Common myeloid progenitor, CD34-positive (primary cell): ENCODE data around the gene IFT80.
"Not testable (repeated sequence)": the region's sequence is repeated elsewhere in the genome, so short reads cannot be mapped to it uniquely, and the experiment has no call there.

Experiments
- CTCF ChIA-PET: fragments of 350-600 bp; sonication (Branson Sonifier 250); formaldehyde crosslinking; loops from one replicate; lab custom pipeline; 2021; ENCODE audit warnings: antibody characterized with exemption; lab: Charles Lee
- POLR2A ChIA-PET: fragments of 350-600 bp; sonication (Branson Sonifier 250); formaldehyde crosslinking; loops from one replicate; lab custom pipeline; 2021; ENCODE audit warnings: antibody characterized with exemption; lab: Charles Lee
- DNase-seq, 3 donors: peaks; one replicate each; pipeline versions ENCODE4 v3.0.0 to v3.0.0-alpha.2; 2013
- H3K27ac ChIP-seq, 2 experiments: 1 replicate in 1 of 2; 2 replicates in 1 of 2; pipeline ENCODE4 v1.7.0; 2013; ENCODE audit warnings: inconsistent platforms in 2 of 2, low read length in 2 of 2, mild to moderate bottlenecking in 2 of 2, low read depth in 1 of 2, moderate library complexity in 1 of 2; ENCODE audit not compliant: severe bottlenecking in 2 of 2, insufficient read depth in 1 of 2, poor library complexity in 1 of 2
- H3K27me3 ChIP-seq, 5 experiments: replicated peaks in 2 of 5; 1 replicate in 3 of 5; 2 replicates in 2 of 5; pipeline versions ENCODE4 v1.6.1 to v1.7.0; 2013; ENCODE audit warnings: low read length in 4 of 5, mild to moderate bottlenecking in 2 of 5, moderate library complexity in 2 of 5, inconsistent platforms in 1 of 5; ENCODE audit not compliant: insufficient read depth in 5 of 5, control insufficient read depth in 4 of 5
- H3K36me3 ChIP-seq, 4 experiments: 1 replicate in 2 of 4; 2 replicates in 2 of 4; pipeline versions ENCODE4 v1.6.1 to v1.7.0; 2013; ENCODE audit warnings: low read length in 3 of 4, control low read depth in 1 of 4, mild to moderate bottlenecking in 1 of 4; ENCODE audit not compliant: control insufficient read depth in 4 of 4, insufficient read depth in 4 of 4
- H3K4me1 ChIP-seq, 4 experiments: 1 replicate in 3 of 4; 2 replicates in 1 of 4; pipeline versions ENCODE4 v1.6.1 to v1.7.1; 2013; ENCODE audit warnings: low read length in 3 of 4, mild to moderate bottlenecking in 3 of 4, control low read depth in 1 of 4, inconsistent platforms in 1 of 4, moderate library complexity in 1 of 4; ENCODE audit not compliant: control insufficient read depth in 4 of 4, insufficient read depth in 4 of 4; ENCODE audit errors: control extremely low read depth in 1 of 4
- H3K4me3 ChIP-seq, 7 experiments: 1 replicate in 4 of 7; 2 replicates in 3 of 7; pipeline versions ENCODE4 v1.5.1 to v1.7.0; 2013; ENCODE audit warnings: mild to moderate bottlenecking in 7 of 7, low read length in 6 of 7, moderate library complexity in 6 of 7, inconsistent platforms in 2 of 7, low read depth in 2 of 7, control low read depth in 1 of 7; ENCODE audit not compliant: insufficient read depth in 4 of 7, control insufficient read depth in 1 of 7; ENCODE audit errors: extremely low read depth in 1 of 7
- H3K9me3 ChIP-seq, 5 experiments: 1 replicate in 4 of 5; 2 replicates in 1 of 5; pipeline versions ENCODE4 v1.6.1 to v1.7.1; 2013; ENCODE audit warnings: low read length in 4 of 5, mild to moderate bottlenecking in 2 of 5, inconsistent platforms in 1 of 5, low read depth in 1 of 5, moderate library complexity in 1 of 5; ENCODE audit not compliant: control insufficient read depth in 4 of 5, insufficient read depth in 2 of 5; ENCODE audit errors: control extremely low read depth in 1 of 5
- WGBS: methylation state at CpG from one replicate; pipeline ENCODE4 v1.1.5; 2013; ENCODE audit not compliant: insufficient coverage; 5-methylcytosine and 5-hydroxymethylcytosine counted together

Gene IFT80

DNA sequence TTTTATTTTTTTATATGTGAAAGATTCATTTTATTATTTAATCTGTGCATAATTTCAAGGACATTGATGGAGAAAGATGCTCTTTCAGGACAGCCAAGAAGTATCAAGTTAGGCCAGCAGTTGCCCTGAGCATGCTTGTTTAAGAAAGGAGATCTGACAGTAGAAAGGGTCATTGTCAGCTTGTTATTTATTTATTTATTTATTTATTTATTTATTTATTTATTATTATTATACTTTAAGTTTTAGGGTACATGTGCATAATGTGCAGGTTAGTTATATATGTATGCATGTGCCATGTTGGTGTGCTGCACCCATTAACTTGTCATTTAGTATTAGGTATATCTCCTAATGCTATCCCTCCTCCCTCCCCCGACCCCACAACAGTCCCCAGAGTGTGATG, 77.2 kb downstream of the IFT80 start:
- POLR2A ChIA-PET, H3K4me3 ChIP-seq, DNase-seq, CTCF ChIA-PET, H3K9me3 ChIP-seq, H3K27me3 ChIP-seq, H3K4me1 ChIP-seq, H3K27ac ChIP-seq: not testable (repeated sequence)
- no CpG with 5 or more reads among the region's 1 CpG for WGBS
- peaks cover 0 to 11% (median 3%) of the 10 kb centered on the region in 4 experiments for H3K36me3 ChIP-seq

DNA sequence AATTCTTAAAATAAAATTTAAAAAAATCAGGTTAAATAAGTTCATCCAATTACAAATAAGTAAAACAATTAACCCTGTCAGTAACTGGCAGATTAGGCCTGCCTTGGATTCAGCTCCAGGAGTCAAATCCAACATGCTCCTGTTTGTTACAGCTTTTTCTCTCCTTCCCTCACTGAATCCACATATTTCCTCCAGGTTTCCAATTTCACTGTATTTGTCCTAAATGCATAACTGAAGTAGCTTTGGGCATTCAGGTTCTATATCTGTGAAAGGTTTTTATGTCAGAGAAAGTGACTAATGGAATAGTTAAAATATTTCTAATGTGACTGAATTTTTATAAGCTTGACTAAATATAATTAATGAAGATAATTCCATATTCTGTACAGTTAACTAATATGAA, 79.7 kb downstream of the IFT80 start:
- H3K4me3 ChIP-seq: no peak overlapping the region
- H3K4me1 ChIP-seq: no peaks in the 10 kb centered on the region
- CTCF ChIA-PET: no interaction called here
- DNase-seq: no peak
- peaks cover 0 to 22% (median 9%) of the 10 kb centered on the region in 4 experiments for H3K36me3 ChIP-seq
- H3K27me3 ChIP-seq: no peaks in the 10 kb centered on the region
- POLR2A ChIA-PET: no interaction called here
- H3K9me3 ChIP-seq: peaks cover 0 to 4% (median 2%) of the 10 kb centered on the region in 5 experiments
- no peak overlapping the region for H3K27ac ChIP-seq

DNA sequence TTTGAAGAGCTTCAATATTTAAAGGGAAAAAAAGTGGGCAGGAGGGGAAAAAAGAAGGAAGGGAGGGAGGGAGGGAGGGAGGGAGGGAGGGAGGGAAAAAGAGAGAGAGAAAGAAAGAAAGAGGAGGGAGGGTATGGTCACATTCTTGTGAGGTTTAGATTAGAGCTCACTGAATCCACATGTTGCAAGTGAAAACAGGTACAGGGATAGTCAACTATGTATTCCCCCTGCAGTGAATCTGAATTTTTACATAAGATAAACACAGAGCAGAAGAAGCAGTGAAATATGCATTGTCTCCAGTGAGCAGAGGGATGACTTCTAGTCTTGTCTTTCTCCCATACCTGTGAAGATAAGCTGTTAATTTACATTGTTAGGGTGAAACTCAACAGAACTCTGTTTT, 84.0 kb downstream of the IFT80 start:
- Histone ChIP-seq H3K36me3 (peaks cover 0 to 25% (median 10%) of the 10 kb centered on the region in 4 experiments), H3K27ac (no peak overlapping the region), H3K4me1 (no peaks in the 10 kb centered on the region), H3K27me3 (no peaks in the 10 kb centered on the region), H3K4me3 (no peak overlapping the region), H3K9me3 (peaks cover 0 to 4% (median 2%) of the 10 kb centered on the region in 5 experiments)
- DNase-seq: no peak
- CTCF ChIA-PET: interaction anchor here (1.0 to 1.8 kb wide), 3 partner anchors 17 to 152 kb away, joined by 3 to 6 read pairs (median 3); no protein-coding TSS in a partner anchor
- POLR2A ChIA-PET: no interaction called here

DNA sequence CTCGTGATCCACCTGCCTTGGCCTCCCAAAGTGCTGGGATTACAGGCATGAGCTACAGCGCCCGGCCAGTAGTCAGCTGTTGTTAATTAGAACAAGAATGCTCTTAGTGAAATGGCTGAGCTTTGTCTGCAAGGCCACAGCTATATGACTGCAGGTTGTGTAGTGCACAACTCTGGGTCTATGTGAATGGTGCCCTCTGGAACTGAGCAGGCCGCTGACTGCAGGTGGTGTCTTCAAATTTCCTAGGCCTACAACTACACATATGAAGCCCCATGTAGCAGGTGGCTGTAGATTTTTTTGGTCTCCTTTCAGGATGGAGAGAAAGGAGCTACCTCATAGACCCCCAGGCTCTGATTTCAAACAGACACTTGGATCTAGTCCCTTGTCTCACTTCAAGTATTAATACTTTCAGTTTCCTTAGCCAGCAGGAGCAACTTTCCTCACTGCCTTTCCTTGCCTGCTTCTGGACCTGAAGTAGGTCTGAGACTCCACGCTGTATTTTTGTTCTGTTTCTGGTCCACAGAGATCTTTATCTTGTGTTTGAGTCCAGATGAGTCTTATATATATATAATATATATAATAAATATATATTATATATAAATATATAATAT, 86.9 kb downstream of the IFT80 start:
- ChIA-PET POLR2A (no interaction called here), CTCF (interaction anchor here (0.6 kb wide), 1 partner anchor 146 kb away, joined by 3 read pairs; no protein-coding TSS in a partner anchor)
- Histone ChIP-seq H3K27ac (no peak overlapping the region), H3K9me3 (peaks cover 0 to 4% (median 2%) of the 10 kb centered on the region in 5 experiments), H3K36me3 (peaks cover 0 to 20% (median 10%) of the 10 kb centered on the region in 4 experiments), H3K27me3 (no peaks in the 10 kb centered on the region), H3K4me1 (no peaks in the 10 kb centered on the region), H3K4me3 (no peak overlapping the region)
- peak in 2 of 3 donors; percentile 27 to 43 for DNase-seq
- 95% methylated on average over 3 of the region's 5 CpGs for WGBS

DNA sequence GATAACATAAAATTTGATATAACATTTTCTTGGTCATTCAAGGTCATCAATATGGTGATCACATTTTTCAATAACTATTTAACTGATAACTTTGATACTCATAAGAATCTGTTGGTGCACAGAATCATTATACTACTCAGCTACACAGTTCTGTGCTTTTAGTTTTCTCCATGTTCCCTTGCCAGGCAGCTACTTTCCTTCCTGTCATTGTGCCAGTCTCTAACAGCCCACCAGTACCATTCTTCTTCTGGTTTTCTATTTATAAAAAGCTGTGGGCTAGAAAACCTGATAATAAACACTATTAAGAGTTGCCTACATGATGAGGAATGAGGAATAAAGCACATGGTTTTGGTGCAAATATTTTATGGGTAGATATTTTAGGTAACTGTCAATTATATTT, 96.2 kb downstream of the IFT80 start:
- ChIA-PET POLR2A (no interaction called here), CTCF (interaction anchor here (0.9 kb wide), 1 partner anchor 297 kb away, joined by 3 read pairs; no protein-coding TSS in a partner anchor)
- DNase-seq: peak in 1 of 3 donors; percentile 6
- H3K9me3 ChIP-seq: no peaks in the 10 kb centered on the region
- H3K27me3 ChIP-seq: no peaks in the 10 kb centered on the region
- H3K27ac ChIP-seq: no peak overlapping the region
- no peak overlapping the region for H3K4me3 ChIP-seq
- peaks cover 0 to 7% (median 0%) of the 10 kb centered on the region in 4 experiments for H3K4me1 ChIP-seq
- peaks cover 0 to 8% (median 4%) of the 10 kb centered on the region in 4 experiments for H3K36me3 ChIP-seq

DNA sequence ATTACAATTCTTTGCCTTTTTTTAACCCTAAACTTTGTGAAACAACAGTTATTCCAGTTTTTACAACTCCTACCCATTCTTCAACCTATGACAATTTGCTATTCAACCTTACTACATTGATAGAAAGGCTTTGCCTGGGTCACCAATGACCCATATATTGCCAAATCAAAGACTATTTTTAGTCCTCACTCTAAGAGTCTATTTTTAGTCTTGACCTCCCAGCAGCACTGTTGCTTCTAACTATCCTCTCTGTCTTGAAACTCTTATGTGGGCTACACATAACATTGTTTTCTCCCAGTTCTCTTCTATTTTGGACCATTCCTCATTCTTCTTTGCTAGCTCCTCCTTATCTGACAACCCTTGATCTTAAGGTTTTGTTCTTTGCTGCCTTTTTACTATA, 102.4 kb downstream of the IFT80 start:
- Histone ChIP-seq H3K4me3 (no peak overlapping the region), H3K27me3 (no peaks in the 10 kb centered on the region), H3K27ac (no peak overlapping the region), H3K9me3 (no peaks in the 10 kb centered on the region), H3K4me1 (no peaks in the 10 kb centered on the region), H3K36me3 (peaks cover 0 to 5% (median 2%) of the 10 kb centered on the region in 4 experiments)
- POLR2A ChIA-PET: no interaction called here
- no peak for DNase-seq
- CTCF ChIA-PET: no interaction called here

DNA sequence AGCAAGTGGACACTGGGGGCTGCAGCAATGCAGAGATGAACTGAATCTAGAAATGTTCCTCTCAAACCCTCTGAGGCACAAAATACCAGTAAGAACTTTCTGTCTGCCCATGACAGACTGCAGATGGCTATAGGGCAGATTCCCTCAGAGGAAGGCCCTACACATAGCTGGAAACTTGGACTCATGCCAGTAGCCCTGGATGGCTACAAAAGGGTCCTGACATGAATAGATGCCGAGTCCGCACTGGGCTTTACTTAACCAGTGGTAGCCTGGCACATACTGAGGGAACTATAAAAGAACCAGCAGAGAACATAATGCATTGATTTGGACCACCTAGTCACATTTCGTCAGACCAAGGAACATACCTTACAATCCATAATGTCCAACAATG, 107.1 kb downstream of the IFT80 start:
- CTCF ChIA-PET: interaction anchor here (0.9 kb wide), 1 partner anchor 10 kb away, joined by 3 read pairs; no protein-coding TSS in a partner anchor
- WGBS: 100% methylated on average over 2 of the region's 3 CpGs

More for the DNA sequence above, 107.1 kb downstream of the IFT80 start:
- Histone ChIP-seq H3K27me3 (no peaks in the 10 kb centered on the region), H3K4me3 (no peak overlapping the region), H3K4me1 (no peaks in the 10 kb centered on the region), H3K27ac (no peak overlapping the region), H3K9me3 (no peaks in the 10 kb centered on the region), H3K36me3 (peaks cover 0 to 8% (median 2%) of the 10 kb centered on the region in 4 experiments)
- DNase-seq: no peak
- POLR2A ChIA-PET: no interaction called here
